H9 (cell line): Measurements from ENCODE around the gene VWA3A. TPM values are rescaled to one million over a fixed set of nuclear protein-coding genes. Genes with fewer than 3 reads are reported as not detected.

Experiments used
- DNase-seq: peaks from one replicate; pipeline ENCODE4 v3.0.0-alpha.2; 2017
- H2AFZ ChIP-seq: one replicate; pipeline ENCODE4 v1.6.1; 2013; ENCODE audit warnings: mild to moderate bottlenecking, low read length, control low read depth, moderate library complexity
- H2AK5ac ChIP-seq: 2 replicates; pipeline ENCODE4 v1.6.1; 2013; ENCODE audit warnings: low read length, control low read depth, mixed read lengths; ENCODE audit not compliant: insufficient read length
- H2BK120ac ChIP-seq: one replicate; pipeline ENCODE4 v1.6.1; 2013; ENCODE audit warnings: low read depth, mild to moderate bottlenecking, low read length, control low read depth, inconsistent platforms; ENCODE audit not compliant: poor library complexity, severe bottlenecking
- H2BK12ac ChIP-seq: 2 replicates; pipeline ENCODE4 v1.6.1; 2013; ENCODE audit warnings: low read length, control low read depth, mixed read lengths, low read depth; ENCODE audit not compliant: insufficient read length
- H2BK15ac ChIP-seq: 2 replicates; pipeline ENCODE4 v1.6.1; 2013; ENCODE audit warnings: low read depth, low read length, control low read depth
- H2BK20ac ChIP-seq: one replicate; pipeline ENCODE4 v1.6.1; 2013; ENCODE audit warnings: low read depth, mild to moderate bottlenecking, low read length, control low read depth, inconsistent platforms; ENCODE audit not compliant: poor library complexity, severe bottlenecking
- H2BK5ac ChIP-seq: 2 replicates; pipeline ENCODE4 v1.6.1; 2013; ENCODE audit warnings: low read length, control low read depth, mixed read lengths; ENCODE audit not compliant: insufficient read length
- H3K14ac ChIP-seq: 2 replicates; pipeline ENCODE4 v1.6.1; 2013; ENCODE audit warnings: low read length, control low read depth; ENCODE audit not compliant: insufficient read depth
- H3K18ac ChIP-seq: 2 replicates; pipeline ENCODE4 v1.6.1; 2013; ENCODE audit warnings: low read depth, mild to moderate bottlenecking, mixed read lengths, low read length, control low read depth; ENCODE audit not compliant: insufficient read length
- H3K23ac ChIP-seq: 2 replicates; pipeline ENCODE4 v1.6.1; 2013; ENCODE audit warnings: low read length, control low read depth, mixed read lengths, low read depth; ENCODE audit not compliant: insufficient read length
- H3K23me2 ChIP-seq: 2 replicates; pipeline ENCODE4 v1.6.1; 2013; ENCODE audit warnings: low read depth, mild to moderate bottlenecking, mixed read lengths, low read length, control low read depth; ENCODE audit not compliant: insufficient read length, poor library complexity, severe bottlenecking
- H3K27ac ChIP-seq: 2 replicates; pipeline ENCODE4 v1.5.1; 2013; ENCODE audit warnings: low read length, control low read depth, mixed read lengths, low read depth; ENCODE audit not compliant: insufficient read length
- H3K27me3 ChIP-seq: 2 replicates; pipeline ENCODE4 v1.6.1; 2013; ENCODE audit warnings: low read length, control low read depth, inconsistent platforms; ENCODE audit not compliant: insufficient read depth
- H3K4ac ChIP-seq: 2 replicates; pipeline ENCODE4 v1.6.1; 2013; ENCODE audit warnings: low read depth, mild to moderate bottlenecking, control low read depth, inconsistent platforms, low read length, moderate library complexity
- H3K4me1 ChIP-seq: 2 replicates; pipeline ENCODE4 v1.6.1; 2013; ENCODE audit warnings: low read length, control low read depth, inconsistent platforms; ENCODE audit not compliant: insufficient read depth
- H3K4me2 ChIP-seq: 2 replicates; pipeline ENCODE4 v1.6.1; 2013; ENCODE audit warnings: low read length, control low read depth, mixed read lengths; ENCODE audit not compliant: insufficient read length, insufficient read depth
- H3K56ac ChIP-seq: 2 replicates; pipeline ENCODE4 v1.6.1; 2013; ENCODE audit warnings: low read depth, mild to moderate bottlenecking, mixed read lengths, low read length, control low read depth; ENCODE audit not compliant: insufficient read length
- H3K79me1 ChIP-seq: 2 replicates; pipeline ENCODE4 v1.6.1; 2013; ENCODE audit warnings: low read depth, mild to moderate bottlenecking, moderate library complexity, low read length, control low read depth, inconsistent platforms; ENCODE audit not compliant: insufficient read depth, poor library complexity, severe bottlenecking
- H3K79me2 ChIP-seq: 2 replicates; pipeline ENCODE4 v1.6.1; 2013; ENCODE audit warnings: low read length, control low read depth, inconsistent platforms; ENCODE audit not compliant: insufficient read depth
- H3K9ac ChIP-seq: 2 replicates; pipeline ENCODE4 v1.6.1; 2013; ENCODE audit warnings: low read length, control low read depth, mixed read lengths; ENCODE audit not compliant: insufficient read length; ENCODE audit errors: extremely low read depth
- H3K9me3 ChIP-seq: one replicate; pipeline ENCODE4 v1.6.1; 2013; ENCODE audit warnings: low read depth, low read length, inconsistent platforms; ENCODE audit not compliant: control insufficient read depth
- H3T11ph ChIP-seq: one replicate; pipeline ENCODE4 v1.6.1; 2013; ENCODE audit warnings: mild to moderate bottlenecking, low read length, control low read depth, inconsistent platforms
- H4K20me1 ChIP-seq: one replicate; pipeline ENCODE4 v1.6.1; 2013; ENCODE audit not compliant: control insufficient read depth, insufficient read length, insufficient read depth
- H4K5ac ChIP-seq: 2 replicates; pipeline ENCODE4 v1.6.1; 2013; ENCODE audit warnings: low read depth, mild to moderate bottlenecking, mixed read lengths, low read length, control low read depth; ENCODE audit not compliant: insufficient read length
- H4K8ac ChIP-seq: replicated peaks from 2 replicates; pipeline ENCODE4 v1.6.1; 2013; ENCODE audit warnings: low read length, control low read depth, mixed read lengths, low read depth; ENCODE audit not compliant: insufficient read length
- H4K91ac ChIP-seq: 2 replicates; pipeline ENCODE4 v1.6.1; 2013; ENCODE audit warnings: low read depth, mild to moderate bottlenecking, moderate library complexity, mixed read lengths, low read length, control low read depth; ENCODE audit not compliant: insufficient read length
- H3K27ac Mint-ChIP-seq, 3 experiments: 2 replicates in 2 of 3; 3 replicates in 1 of 3; pipeline ENCODE4 v1.8.0; 2020 to 2021; ENCODE audit warnings: mixed read lengths in 3 of 3, mild to moderate bottlenecking in 1 of 3, moderate library complexity in 1 of 3
- H3K27me3 Mint-ChIP-seq: 2 replicates; pipeline ENCODE4 v1.8.0; 2021; ENCODE audit warnings: low read depth, mild to moderate bottlenecking, moderate library complexity, mixed read lengths
- H3K36me3 Mint-ChIP-seq, 3 experiments: 2 replicates in 2 of 3; 3 replicates in 1 of 3; pipeline ENCODE4 v1.8.0; 2020 to 2021; ENCODE audit warnings: low read depth in 3 of 3, mixed read lengths in 3 of 3; ENCODE audit not compliant: insufficient read depth in 1 of 3
- H3K4me1 Mint-ChIP-seq, 2 experiments: 2 replicates each; pipeline ENCODE4 v1.8.0; 2020; ENCODE audit warnings: mixed read lengths in 2 of 2
- H3K4me3 Mint-ChIP-seq, 2 experiments: 2 replicates in 1 of 2; 3 replicates in 1 of 2; pipeline ENCODE4 v1.8.0; 2020 to 2021; ENCODE audit warnings: mild to moderate bottlenecking in 2 of 2, mixed read lengths in 2 of 2, moderate library complexity in 1 of 2
- H3K9me3 Mint-ChIP-seq, 2 experiments: 2 replicates in 1 of 2; 3 replicates in 1 of 2; pipeline ENCODE4 v1.8.0; 2020; ENCODE audit warnings: mild to moderate bottlenecking in 2 of 2, mixed read lengths in 2 of 2, moderate library complexity in 1 of 2
- WGBS: extraction: QIAGEN DNeasy Blood & Tissue Kit; methylation state at CpG from one replicate; pipeline ENCODE4 v1.1.7; 2013; ENCODE audit warnings: missing lambda C conversion rate, low lambda C conversion rate, mixed read lengths; ENCODE audit not compliant: insufficient read length; ENCODE audit errors: extremely low coverage; 5-methylcytosine and 5-hydroxymethylcytosine counted together
- total RNA-seq: library from RNA; stranded (reverse); gene quantifications from 2 replicates; pipeline ENCODE4 v1.2.1, GENCODE V29; 2021
- TF ChIP-seq, protein P1 (sequence below): fragments of 200-600 bp; sonication (generic); conservative IDR thresholded peaks from 3 replicates; pipeline ENCODE4 v1.8.0; 2021; ENCODE audit warnings: antibody characterized with exemption, mild to moderate bottlenecking

Gene VWA3A
- total RNA-seq, 1 experiment from 2014 or later, result not detected

- no peak overlapping the region for H3K27ac ChIP-seq
- no peak overlapping the region for H3K18ac ChIP-seq
- H3K27me3 ChIP-seq, result no peaks in the 10 kb centered on the region
- no peak for DNase-seq
- no peaks in the 10 kb centered on the region for H3K9me3 ChIP-seq
- H3K23me2 ChIP-seq, result no peaks in the 10 kb centered on the region
- no peak overlapping the region for H2BK5ac ChIP-seq
- H3K36me3 Mint-ChIP-seq, result no peaks in the 10 kb centered on the region
- H3K4me2 ChIP-seq, result no peak overlapping the region
- no peaks in the 10 kb centered on the region for H3K4me1 ChIP-seq
- WGBS, result no CpG with 5 or more reads among the region's 7 CpGs
- no peak overlapping the region for H2BK20ac ChIP-seq
- H3K27ac Mint-ChIP-seq, result no peak overlapping the region
- H2AK5ac ChIP-seq, result no peak overlapping the region
- H3T11ph ChIP-seq, result no peak overlapping the region
- H4K91ac ChIP-seq, result no peak overlapping the region
- H3K4ac ChIP-seq, result no peak overlapping the region
- H3K79me2 ChIP-seq, result no peaks in the 10 kb centered on the region
- no peak overlapping the region for H3K56ac ChIP-seq
- H3K4me1 Mint-ChIP-seq, result peaks cover 0 to 2% of the 10 kb centered on the region in 2 experiments; a peak in 1 of 4 replicates
- no peak overlapping the region for H2BK120ac ChIP-seq
- H3K27me3 Mint-ChIP-seq, result peaks cover 14% of the 10 kb centered on the region
- H3K9me3 Mint-ChIP-seq, result no peaks in the 10 kb centered on the region; a peak in 1 of 5 replicates
- no peaks in the 10 kb centered on the region for H3K79me1 ChIP-seq
- no peak overlapping the region for H3K9ac ChIP-seq
- TF ChIP-seq, protein P1, sequence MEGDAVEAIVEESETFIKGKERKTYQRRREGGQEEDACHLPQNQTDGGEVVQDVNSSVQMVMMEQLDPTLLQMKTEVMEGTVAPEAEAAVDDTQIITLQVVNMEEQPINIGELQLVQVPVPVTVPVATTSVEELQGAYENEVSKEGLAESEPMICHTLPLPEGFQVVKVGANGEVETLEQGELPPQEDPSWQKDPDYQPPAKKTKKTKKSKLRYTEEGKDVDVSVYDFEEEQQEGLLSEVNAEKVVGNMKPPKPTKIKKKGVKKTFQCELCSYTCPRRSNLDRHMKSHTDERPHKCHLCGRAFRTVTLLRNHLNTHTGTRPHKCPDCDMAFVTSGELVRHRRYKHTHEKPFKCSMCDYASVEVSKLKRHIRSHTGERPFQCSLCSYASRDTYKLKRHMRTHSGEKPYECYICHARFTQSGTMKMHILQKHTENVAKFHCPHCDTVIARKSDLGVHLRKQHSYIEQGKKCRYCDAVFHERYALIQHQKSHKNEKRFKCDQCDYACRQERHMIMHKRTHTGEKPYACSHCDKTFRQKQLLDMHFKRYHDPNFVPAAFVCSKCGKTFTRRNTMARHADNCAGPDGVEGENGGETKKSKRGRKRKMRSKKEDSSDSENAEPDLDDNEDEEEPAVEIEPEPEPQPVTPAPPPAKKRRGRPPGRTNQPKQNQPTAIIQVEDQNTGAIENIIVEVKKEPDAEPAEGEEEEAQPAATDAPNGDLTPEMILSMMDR, result no peak
- no peak overlapping the region for H4K5ac ChIP-seq
- no peak overlapping the region for H4K8ac ChIP-seq
- H2BK12ac ChIP-seq, result no peak overlapping the region
- no peak overlapping the region for H3K4me3 Mint-ChIP-seq
- H2BK15ac ChIP-seq, result no peak overlapping the region
- H4K20me1 ChIP-seq, result no peaks in the 10 kb centered on the region
- H3K23ac ChIP-seq, result no peak overlapping the region
- H2AFZ ChIP-seq, result no peak overlapping the region
- H3K14ac ChIP-seq, result no peak overlapping the region
Observed at GRCh38 chr16:22123759-22124490, 31.6 kb downstream of the VWA3A start.
